H1 (cell line): Measurements from ENCODE around the gene ARHGAP6. TPM values are rescaled to one million over a fixed set of nuclear protein-coding genes. Genes with fewer than 3 reads are reported as not detected.

Experiments
- CHD1 ChIP-seq: IDR thresholded peaks from 2 replicates; pipeline ENCODE4 v1.6.1; 2012; ENCODE audit warnings: low read depth, low read length, improper control_type of control experiment
- NRF1 ChIP-seq: IDR thresholded peaks from 2 replicates; pipeline ENCODE4 v1.6.1; 2011; ENCODE audit warnings: mild to moderate bottlenecking, low read depth, low read length, improper control_type of control experiment
- SIN3A ChIP-seq, 2 experiments: IDR thresholded peaks in 1 of 2; conservative IDR thresholded peaks in 1 of 2; 2 replicates each; pipeline ENCODE4 v1.6.1; 2011 to 2012; ENCODE audit warnings: low read length in 2 of 2, improper control_type of control experiment in 1 of 2, low read depth in 1 of 2, mild to moderate bottlenecking in 1 of 2
- polyA plus RNA-seq, 7 experiments: library from polyadenylated mRNA; depleted of rRNA in 3 of 7; stranded (reverse) in 5 of 7; unstranded in 2 of 7; fragments of >200 nt in 5 of 7; fragments of 200-250 nt in 2 of 7; gene quantifications; 1 replicate in 5 of 7; 2 replicates in 1 of 7; 4 replicates in 1 of 7; pipeline versions ENCODE4 v1.2.1 to v1.2.3, GENCODE V29; 2011 to 2013; ENCODE audit warnings: missing spikeins in 2 of 7, mixed read lengths in 2 of 7
- total RNA-seq: library from RNA; stranded (reverse); fragmentation: NEBNext Ultra II Directional; extraction: Animal tissue kit (Norgen Biotek cat#: 25700); gene quantifications from 2 replicates; pipeline ENCODE4 v1.2.1, GENCODE V29; 2021

The ARHGAP6 gene
- total and polyA plus RNA-seq, 2 of the 8 experiments (the other 6 are each of a cell fraction or from before 2014, with no cell fraction given): 0.35 to 0.82 TPM

DNA sequence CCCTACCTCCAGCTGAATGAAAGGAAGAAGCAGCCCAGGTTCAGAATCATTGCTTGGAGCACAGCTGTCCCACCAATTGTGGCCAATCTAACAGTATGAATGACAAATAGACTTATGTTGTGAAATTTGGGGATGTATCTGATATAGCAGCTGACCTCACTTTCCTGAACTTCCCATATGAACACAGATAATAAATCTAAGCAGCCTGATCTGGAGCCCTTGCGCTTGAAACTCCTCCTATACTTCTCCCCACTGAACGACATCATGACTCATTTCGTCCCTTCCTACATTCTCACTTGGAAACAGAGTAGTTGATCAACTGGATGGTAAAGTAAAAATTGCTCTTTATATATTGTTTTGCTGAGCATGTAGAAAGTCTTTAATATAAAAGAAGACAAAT, 396.7 kb downstream of the ARHGAP6 start (continued):
- TF ChIP-seq CHD1 (no peak), SIN3A (conservative IDR thresholded peaks at IDR 0.05 in 1 of 2, IDR thresholded peaks at IDR 0.05 in 1 of 2; ENCODE audit: low read depth in 1 of 2, low read length in 2 of 2) (no peak), NRF1 (no peak)
